ENCODE results near the gene WWC2.

The WWC2 gene

DNA sequence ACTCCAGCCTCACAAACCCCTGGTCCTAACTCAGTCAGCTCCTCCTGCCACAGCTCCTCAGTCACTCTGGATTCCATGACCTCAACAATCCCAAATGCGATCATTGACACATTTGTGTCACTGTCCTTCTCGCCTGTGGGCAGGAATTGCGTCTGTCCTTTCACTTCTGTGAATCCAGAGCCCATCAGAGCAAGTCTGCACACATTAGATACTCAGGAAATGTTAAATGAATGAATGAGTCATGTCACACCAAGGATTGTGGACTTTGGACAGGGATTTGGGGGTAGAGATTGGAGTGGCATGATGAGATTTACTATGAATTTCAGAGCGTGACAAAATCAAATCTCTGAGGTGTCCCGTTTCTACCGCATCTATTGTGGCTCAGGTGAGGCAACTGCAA, 234.9 kb downstream of the WWC2 start:
- no peaks in the 10 kb centered on the region for H3K27me3 ChIP-seq (ENCODE audit: insufficient read depth, insufficient read length)
- TF ChIP-seq YY1 (IDR thresholded peaks at IDR 0.05; ENCODE audit: insufficient read depth, insufficient read length) (no peak), SUZ12 (IDR thresholded peaks at IDR 0.05; ENCODE audit: extremely low read depth, insufficient read depth, insufficient read length) (no peak), ZNF274 (IDR thresholded peaks at IDR 0.05; ENCODE audit: low read depth, low read length) (no peak)
- no peaks in the 10 kb centered on the region for H3K36me3 ChIP-seq (ENCODE audit: insufficient read depth, insufficient read length, low read length)
- no peaks in the 10 kb centered on the region for H3K4me1 ChIP-seq (ENCODE audit: insufficient read depth, insufficient read length)
- H3K9me3 ChIP-seq (ENCODE audit: insufficient read depth, low read length), result no peaks in the 10 kb centered on the region
- H3K4me3 ChIP-seq (ENCODE audit: insufficient read length, low read depth), result no peak overlapping the region
- no peak overlapping the region for H3K9ac ChIP-seq (ENCODE audit: insufficient read length, low read depth)
- no peak for DNase-seq (ENCODE audit: low read depth, low spot score)

GRCh38 chr4:183335369-183335940, 236.4 kb downstream of the WWC2 start:
- Histone ChIP-seq H3K9me3 (ENCODE audit: insufficient read depth, low read length) (no peaks in the 10 kb centered on the region), H3K9ac (ENCODE audit: insufficient read length, low read depth) (no peak overlapping the region), H3K4me3 (ENCODE audit: insufficient read length, low read depth) (no peak overlapping the region), H3K27me3 (ENCODE audit: insufficient read depth, insufficient read length) (no peaks in the 10 kb centered on the region), H3K4me1 (ENCODE audit: insufficient read depth, insufficient read length) (no peaks in the 10 kb centered on the region), H3K36me3 (ENCODE audit: insufficient read depth, insufficient read length, low read length) (no peaks in the 10 kb centered on the region)
- TF ChIP-seq YY1 (IDR thresholded peaks at IDR 0.05; ENCODE audit: insufficient read depth, insufficient read length) (no peak), ZNF274 (IDR thresholded peaks at IDR 0.05; ENCODE audit: low read depth, low read length) (no peak), SUZ12 (IDR thresholded peaks at IDR 0.05; ENCODE audit: extremely low read depth, insufficient read depth, insufficient read length) (no peak)
- DNase-seq (ENCODE audit: low read depth, low spot score), result no peak

- H3K4me3 ChIP-seq (ENCODE audit: insufficient read length, low read depth), result no peak overlapping the region
- no peaks in the 10 kb centered on the region for H3K4me1 ChIP-seq (ENCODE audit: insufficient read depth, insufficient read length)
- H3K36me3 ChIP-seq (ENCODE audit: insufficient read depth, insufficient read length, low read length), result no peaks in the 10 kb centered on the region
- TF ChIP-seq YY1 (IDR thresholded peaks at IDR 0.05; ENCODE audit: insufficient read depth, insufficient read length) (no peak), ZNF274 (IDR thresholded peaks at IDR 0.05; ENCODE audit: low read depth, low read length) (no peak), SUZ12 (IDR thresholded peaks at IDR 0.05; ENCODE audit: extremely low read depth, insufficient read depth, insufficient read length) (no peak)
- no peaks in the 10 kb centered on the region for H3K9me3 ChIP-seq (ENCODE audit: insufficient read depth, low read length)
- DNase-seq (ENCODE audit: low read depth, low spot score), result no peak
- H3K27me3 ChIP-seq (ENCODE audit: insufficient read depth, insufficient read length), result no peaks in the 10 kb centered on the region
- H3K9ac ChIP-seq (ENCODE audit: insufficient read length, low read depth), result no peak overlapping the region
Measured at GRCh38 chr4:183337349-183337748, 238.3 kb downstream of the WWC2 start.

GRCh38 chr4:183337833-183338232, 238.8 kb downstream of the WWC2 start:
- Histone ChIP-seq H3K9me3 (ENCODE audit: insufficient read depth, low read length) (no peaks in the 10 kb centered on the region), H3K4me1 (ENCODE audit: insufficient read depth, insufficient read length) (no peaks in the 10 kb centered on the region), H3K4me3 (ENCODE audit: insufficient read length, low read depth) (no peak overlapping the region), H3K9ac (ENCODE audit: insufficient read length, low read depth) (no peak overlapping the region), H3K36me3 (ENCODE audit: insufficient read depth, insufficient read length, low read length) (no peaks in the 10 kb centered on the region), H3K27me3 (ENCODE audit: insufficient read depth, insufficient read length) (no peaks in the 10 kb centered on the region)
- TF ChIP-seq ZNF274 (IDR thresholded peaks at IDR 0.05; ENCODE audit: low read depth, low read length) (no peak), SUZ12 (IDR thresholded peaks at IDR 0.05; ENCODE audit: extremely low read depth, insufficient read depth, insufficient read length) (no peak), YY1 (IDR thresholded peaks at IDR 0.05; ENCODE audit: insufficient read depth, insufficient read length) (no peak)
- DNase-seq (ENCODE audit: low read depth, low spot score), result no peak

- TF ChIP-seq ZNF274 (IDR thresholded peaks at IDR 0.05; ENCODE audit: low read depth, low read length), result no peak
- TF ChIP-seq SUZ12 (IDR thresholded peaks at IDR 0.05; ENCODE audit: extremely low read depth, insufficient read depth, insufficient read length), result no peak
- no peak for TF ChIP-seq YY1 (IDR thresholded peaks at IDR 0.05; ENCODE audit: insufficient read depth, insufficient read length)
- Histone ChIP-seq H3K36me3 (ENCODE audit: insufficient read depth, insufficient read length, low read length) (no peaks in the 10 kb centered on the region), H3K9ac (ENCODE audit: insufficient read length, low read depth) (no peak overlapping the region), H3K9me3 (ENCODE audit: insufficient read depth, low read length) (no peaks in the 10 kb centered on the region), H3K4me3 (ENCODE audit: insufficient read length, low read depth) (no peak overlapping the region), H3K27me3 (ENCODE audit: insufficient read depth, insufficient read length) (no peaks in the 10 kb centered on the region), H3K4me1 (ENCODE audit: insufficient read depth, insufficient read length) (no peaks in the 10 kb centered on the region)
- DNase-seq (ENCODE audit: low read depth, low spot score), result no peak
Measured at GRCh38 chr4:183342541-183343533, 243.8 kb downstream of the WWC2 start.

- H3K9me3 ChIP-seq (ENCODE audit: insufficient read depth, low read length), result no peaks in the 10 kb centered on the region
- H3K36me3 ChIP-seq (ENCODE audit: insufficient read depth, insufficient read length, low read length), result no peaks in the 10 kb centered on the region
- H3K9ac ChIP-seq (ENCODE audit: insufficient read length, low read depth), result no peak overlapping the region
- no peak for DNase-seq (ENCODE audit: low read depth, low spot score)
- H3K4me3 ChIP-seq (ENCODE audit: insufficient read length, low read depth), result no peak overlapping the region
- no peaks in the 10 kb centered on the region for H3K27me3 ChIP-seq (ENCODE audit: insufficient read depth, insufficient read length)
- TF ChIP-seq ZNF274 (IDR thresholded peaks at IDR 0.05; ENCODE audit: low read depth, low read length) (no peak), YY1 (IDR thresholded peaks at IDR 0.05; ENCODE audit: insufficient read depth, insufficient read length) (no peak), SUZ12 (IDR thresholded peaks at IDR 0.05; ENCODE audit: extremely low read depth, insufficient read depth, insufficient read length) (no peak)
- no peaks in the 10 kb centered on the region for H3K4me1 ChIP-seq (ENCODE audit: insufficient read depth, insufficient read length)
Measured at GRCh38 chr4:183343730-183344129, 244.7 kb downstream of the WWC2 start.
